BE2C (cell line): ENCODE measurements around the gene NOC2L.

Experiments used
- DNase-seq: peaks from one replicate; pipeline ENCODE4 v3.0.0-alpha.2; 2020
- H3K27me3 ChIP-seq: fragments of 250-450 bp; sonication (Bioruptor Pico); 2 replicates; pipeline ENCODE4 v1.5.1; 2020; ENCODE audit warnings: mild to moderate bottlenecking
- H3K36me3 ChIP-seq: fragments of 250-450 bp; sonication (Bioruptor Pico); 2 replicates; pipeline ENCODE4 v1.5.1; 2020; ENCODE audit warnings: mild to moderate bottlenecking
- H3K4me1 ChIP-seq: fragments of 250-450 bp; sonication (Bioruptor Pico); 2 replicates; pipeline ENCODE4 v1.5.1; 2020
- H3K4me3 ChIP-seq: 2 replicates; pipeline ENCODE4 v1.5.1; 2011; ENCODE audit warnings: low read depth, low read length
- H3K9me3 ChIP-seq: fragments of 250-450 bp; sonication (Bioruptor Pico); 2 replicates; pipeline ENCODE4 v1.5.1; 2020
- CTCF ChIP-seq: IDR thresholded peaks from 2 replicates; pipeline ENCODE4 v1.5.1; 2012; ENCODE audit warnings: mild to moderate bottlenecking, low read depth, low read length

Gene NOC2L

GRCh38 chr1:963301-963651, 4.2 kb upstream of the NOC2L start:
- TF ChIP-seq CTCF, result no peak
- no peak for DNase-seq
- Histone ChIP-seq H3K4me1 (peaks cover 4% of the 10 kb centered on the region), H3K9me3 (no peaks in the 10 kb centered on the region), H3K36me3 (peaks cover 21% of the 10 kb centered on the region), H3K27me3 (0 out of 2 replicates have a peak, but pooled peaks cover 3% of the 10 kb centered on the region), H3K4me3 (no peak overlapping the region)

DNA sequence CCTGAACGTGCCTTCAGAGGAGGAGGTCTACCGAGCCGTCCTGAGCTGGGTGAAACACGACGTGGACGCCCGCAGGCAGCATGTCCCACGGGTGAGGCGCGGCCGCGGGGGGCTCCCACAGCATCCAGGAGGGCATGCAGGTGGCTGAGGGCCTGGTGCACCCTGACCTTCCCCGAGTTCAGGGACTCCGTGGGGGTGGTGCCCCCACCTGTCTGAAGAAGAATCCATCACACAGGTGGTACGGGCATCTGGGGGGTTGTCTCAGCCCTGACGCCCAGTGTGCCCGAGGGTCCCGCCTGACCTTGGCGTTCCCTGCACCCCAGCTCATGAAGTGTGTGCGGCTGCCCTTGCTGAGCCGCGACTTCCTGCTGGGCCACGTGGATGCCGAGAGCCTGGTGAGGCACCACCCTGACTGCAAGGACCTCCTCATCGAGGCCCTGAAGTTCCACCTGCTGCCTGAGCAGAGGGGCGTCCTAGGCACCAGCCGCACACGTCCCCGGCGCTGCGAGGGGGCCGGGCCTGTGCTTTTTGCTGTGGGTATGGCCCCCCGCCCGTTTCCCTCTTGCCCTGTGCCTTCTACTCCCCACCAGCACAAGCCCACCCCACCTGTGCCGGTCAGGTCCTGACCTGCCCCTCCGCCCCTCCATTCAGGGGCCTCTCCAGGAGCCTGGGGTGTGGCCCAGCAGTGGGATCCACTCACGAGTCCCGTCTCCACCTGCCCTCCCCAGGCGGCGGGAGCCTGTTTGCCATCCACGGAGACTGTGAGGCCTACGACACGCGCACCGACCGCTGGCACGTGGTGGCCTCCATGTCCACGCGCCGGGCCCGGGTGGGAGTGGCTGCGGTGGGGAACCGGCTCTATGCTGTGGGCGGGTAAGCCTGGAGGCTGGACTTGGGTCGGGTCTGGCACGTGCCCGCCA, 3.6 kb upstream of the NOC2L start:
- peaks cover 4% of the 10 kb centered on the region for H3K4me1 ChIP-seq
- peaks cover 21% of the 10 kb centered on the region for H3K36me3 ChIP-seq
- H3K4me3 ChIP-seq, result no peak overlapping the region
- DNase-seq, result no peak
- H3K9me3 ChIP-seq, result no peaks in the 10 kb centered on the region
- no peak for TF ChIP-seq CTCF
- H3K27me3 ChIP-seq, result 0 out of 2 replicates have a peak, but pooled peaks cover 3% of the 10 kb centered on the region

- no peak for TF ChIP-seq CTCF
- no peak for DNase-seq
- H3K4me3 ChIP-seq, result peak overlapping the region; percentile 66
Measured at GRCh38 chr1:961132-961669, 2.1 kb upstream of the NOC2L start.

DNA sequence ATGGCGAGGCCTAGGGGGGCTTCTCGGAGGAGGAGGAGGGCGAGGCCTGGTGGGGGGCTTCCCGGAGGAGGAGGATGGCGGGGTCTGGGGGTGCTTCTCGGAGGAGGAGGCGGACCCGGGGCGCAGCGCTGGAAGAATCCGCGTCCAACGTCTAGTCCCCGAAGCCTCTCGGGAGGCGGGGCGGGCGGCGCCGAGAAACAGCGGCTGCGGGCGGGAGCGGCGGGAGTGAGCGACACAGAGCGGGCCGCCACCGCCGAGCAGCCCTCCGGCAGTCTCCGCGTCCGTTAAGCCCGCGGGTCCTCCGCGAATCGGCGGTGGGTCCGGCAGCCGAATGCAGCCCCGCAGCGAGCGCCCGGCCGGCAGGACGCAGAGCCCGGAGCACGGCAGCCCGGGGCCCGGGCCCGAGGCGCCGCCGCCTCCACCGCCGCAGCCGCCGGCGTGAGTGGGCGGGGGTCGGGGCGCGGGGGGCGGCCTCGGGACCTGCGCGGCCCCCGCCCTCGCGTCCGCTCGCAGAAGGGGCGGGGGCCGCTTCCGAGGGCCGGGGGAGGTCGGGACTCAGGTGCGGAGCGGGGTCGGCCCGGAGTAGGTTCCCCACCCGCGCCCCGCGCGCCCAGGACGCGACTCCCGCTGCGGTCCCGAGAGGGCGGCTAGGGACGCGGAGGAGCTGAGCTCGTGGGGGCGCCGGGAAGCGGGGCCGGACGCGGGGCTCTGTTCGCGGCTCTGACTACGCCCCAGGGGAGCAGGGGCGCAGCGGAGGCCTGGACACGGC, 1.5 kb upstream of the NOC2L start, which contains the start of gene KLHL17:
KLHL17 (plus strand) TSS at position 222 of the 769 bp plus-strand sequence; CDS start at position 332, 110 bp downstream.
- no peak for TF ChIP-seq CTCF
- H3K27me3 ChIP-seq, result no peaks in the 10 kb centered on the region
- no peaks in the 10 kb centered on the region for H3K9me3 ChIP-seq
- H3K36me3 ChIP-seq, result peaks cover 35% of the 10 kb centered on the region
- peak; percentile 91 for DNase-seq
- peak within 1 kb of the TSS; percentile 66 for H3K4me3 ChIP-seq
- H3K4me1 ChIP-seq, result no peaks in the 10 kb centered on the region

More at GRCh38 chr1:961132-961669, 2.1 kb upstream of the NOC2L start:
- Histone ChIP-seq H3K27me3 (no peaks in the 10 kb centered on the region), H3K9me3 (no peaks in the 10 kb centered on the region), H3K36me3 (peaks cover 28% of the 10 kb centered on the region), H3K4me1 (no peaks in the 10 kb centered on the region)

DNA sequence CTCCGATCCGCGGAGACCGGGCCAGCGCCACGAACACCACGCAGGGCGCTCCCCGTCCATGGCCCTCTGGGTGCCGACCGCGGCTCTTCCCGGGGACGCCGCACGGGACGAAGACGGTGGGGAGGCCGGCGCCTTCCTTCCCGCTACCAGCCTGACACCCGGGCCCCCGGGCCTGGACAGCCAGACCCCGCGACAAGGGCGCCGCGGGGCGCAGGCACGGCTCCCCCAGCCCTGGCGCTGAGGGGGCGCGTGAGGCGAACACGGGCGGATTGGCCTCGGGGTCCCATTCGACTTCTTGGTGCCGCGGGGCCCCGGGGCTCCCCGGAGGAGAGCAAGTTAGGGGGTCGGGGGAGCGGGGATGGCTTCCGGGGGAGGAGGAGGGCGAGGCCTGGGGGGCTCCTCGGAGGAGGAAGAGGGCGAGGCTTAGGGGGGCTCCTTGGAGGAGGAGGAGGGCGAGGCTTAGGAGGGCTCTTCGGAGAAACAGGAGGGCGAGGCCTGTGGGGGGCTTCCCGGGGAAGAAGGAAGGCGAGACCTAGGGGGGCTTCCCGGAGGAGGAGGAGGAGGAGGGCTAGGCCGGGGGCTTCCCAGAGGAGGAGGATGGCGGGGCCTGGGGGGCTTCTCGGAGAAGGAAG, 791 bp upstream of the NOC2L start:
- Histone ChIP-seq H3K9me3 (no peaks in the 10 kb centered on the region), H3K4me3 (peak overlapping the region; percentile 66), H3K36me3 (peaks cover 35% of the 10 kb centered on the region), H3K27me3 (no peaks in the 10 kb centered on the region), H3K4me1 (no peaks in the 10 kb centered on the region)
- DNase-seq, result no peak
- TF ChIP-seq CTCF, result no peak
